Upper lobe of right lung (tissue), 1 donor: ENCODE measurements around the gene KIAA0232. TPM values are rescaled to one million over a fixed set of nuclear protein-coding genes. Genes with fewer than 3 reads are reported as not detected.

Experiments
- ATAC-seq: fragments of 200-7000 bp; cut with Tn5 transposase; one replicate; pipeline ENCODE4 v1.9.1; 2020; ENCODE audit warnings: mild to moderate bottlenecking, moderate library complexity
- DNase-seq: peaks from one replicate; pipeline ENCODE4 v3.0.0-alpha.2; 2020
- H3K27ac ChIP-seq: fragments of 200-600 bp; one replicate; pipeline ENCODE4 v1.8.0; 2022
- H3K27me3 ChIP-seq: fragments of 200-600 bp; one replicate; pipeline ENCODE4 v1.8.0; 2022; ENCODE audit warnings: mild to moderate bottlenecking
- H3K36me3 ChIP-seq: fragments of 200-600 bp; one replicate; pipeline ENCODE4 v1.8.0; 2022
- H3K4me1 ChIP-seq: fragments of 200-600 bp; one replicate; pipeline ENCODE4 v1.8.0; 2022
- H3K4me3 ChIP-seq: fragments of 200-600 bp; one replicate; pipeline ENCODE4 v1.8.0; 2022; ENCODE audit warnings: mild to moderate bottlenecking
- H3K9me3 ChIP-seq: fragments of 200-600 bp; one replicate; pipeline ENCODE4 v1.8.0; 2022
- intact Hi-C: fragments of 100-400 bp; cut with DNase I; formaldehyde crosslinking; loops from one replicate; pipeline ENCODE4 v1.11.0; 2022
- total RNA-seq: library from RNA; stranded (reverse); fragmentation: NEBNext Ultra II Directional; extraction: Animal tissue kit (Norgen Biotek cat#: 25700); gene quantifications from one replicate; pipeline ENCODE4 v1.2.1, GENCODE V29; 2021
- TF ChIP-seq, protein P1 (sequence below): fragments of 200-600 bp; IDR thresholded peaks from one replicate; pipeline ENCODE4 v1.8.0; 2022; ENCODE audit warnings: antibody characterized with exemption
- donor health status: DM: no; HTN: yes; CAD: no; lungs with severe emphysema.

Gene KIAA0232
- total RNA-seq, 1 donor from 2014 or later = 30.9 TPM

GRCh38 chr4:6845574-6845973 lies 63.0 kb downstream of the KIAA0232 start:
- DNase-seq (no peak), ATAC-seq (no peak)
- no peaks in the 10 kb centered on the region for H3K9me3 ChIP-seq
- no peaks in the 10 kb centered on the region for H3K27me3 ChIP-seq
- H3K27ac ChIP-seq = no peak overlapping the region
- no peak overlapping the region for H3K4me3 ChIP-seq
- TF ChIP-seq, protein P1, sequence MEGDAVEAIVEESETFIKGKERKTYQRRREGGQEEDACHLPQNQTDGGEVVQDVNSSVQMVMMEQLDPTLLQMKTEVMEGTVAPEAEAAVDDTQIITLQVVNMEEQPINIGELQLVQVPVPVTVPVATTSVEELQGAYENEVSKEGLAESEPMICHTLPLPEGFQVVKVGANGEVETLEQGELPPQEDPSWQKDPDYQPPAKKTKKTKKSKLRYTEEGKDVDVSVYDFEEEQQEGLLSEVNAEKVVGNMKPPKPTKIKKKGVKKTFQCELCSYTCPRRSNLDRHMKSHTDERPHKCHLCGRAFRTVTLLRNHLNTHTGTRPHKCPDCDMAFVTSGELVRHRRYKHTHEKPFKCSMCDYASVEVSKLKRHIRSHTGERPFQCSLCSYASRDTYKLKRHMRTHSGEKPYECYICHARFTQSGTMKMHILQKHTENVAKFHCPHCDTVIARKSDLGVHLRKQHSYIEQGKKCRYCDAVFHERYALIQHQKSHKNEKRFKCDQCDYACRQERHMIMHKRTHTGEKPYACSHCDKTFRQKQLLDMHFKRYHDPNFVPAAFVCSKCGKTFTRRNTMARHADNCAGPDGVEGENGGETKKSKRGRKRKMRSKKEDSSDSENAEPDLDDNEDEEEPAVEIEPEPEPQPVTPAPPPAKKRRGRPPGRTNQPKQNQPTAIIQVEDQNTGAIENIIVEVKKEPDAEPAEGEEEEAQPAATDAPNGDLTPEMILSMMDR = no peak
- H3K4me1 ChIP-seq = peaks cover 5% of the 10 kb centered on the region
- intact Hi-C loops = no loop called here
- peaks cover 25% of the 10 kb centered on the region for H3K36me3 ChIP-seq

DNA sequence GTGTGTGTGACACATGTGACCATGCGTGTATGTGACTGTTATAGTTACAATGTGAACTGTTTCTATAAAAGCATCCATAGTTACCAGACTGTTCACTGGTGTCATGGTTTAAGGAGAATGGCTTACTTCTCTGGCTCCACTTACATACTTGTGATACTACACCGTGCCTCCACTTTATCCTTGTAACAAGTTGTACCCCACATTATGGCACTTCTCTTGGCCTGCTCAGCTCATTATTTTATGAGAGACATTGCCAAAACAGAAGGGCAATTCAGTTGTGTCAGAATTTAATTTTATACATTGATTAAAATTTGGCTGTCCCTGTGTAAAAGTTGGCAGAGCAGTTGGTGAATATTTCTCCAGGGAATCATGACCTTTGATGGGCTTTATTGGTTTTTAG lies 64.7 kb downstream of the KIAA0232 start:
- Histone ChIP-seq H3K9me3 (no peaks in the 10 kb centered on the region), H3K36me3 (peaks cover 25% of the 10 kb centered on the region), H3K27me3 (no peaks in the 10 kb centered on the region), H3K4me1 (peaks cover 3% of the 10 kb centered on the region), H3K4me3 (no peak overlapping the region), H3K27ac (no peak overlapping the region)
- TF ChIP-seq, protein P1 = no peak
- no peak for DNase-seq
- no peak for ATAC-seq
- intact Hi-C loops = no loop called here

- TF ChIP-seq, protein P1 = no peak
- Histone ChIP-seq H3K4me3 (no peak overlapping the region), H3K27me3 (no peaks in the 10 kb centered on the region), H3K36me3 (peaks cover 18% of the 10 kb centered on the region), H3K4me1 (peaks cover 3% of the 10 kb centered on the region), H3K27ac (no peak overlapping the region), H3K9me3 (peaks cover 4% of the 10 kb centered on the region)
- ATAC-seq (no peak), DNase-seq (no peak)
- intact Hi-C loops = no loop called here
Measured at GRCh38 chr4:6848717-6849305, 66.3 kb downstream of the KIAA0232 start.

DNA sequence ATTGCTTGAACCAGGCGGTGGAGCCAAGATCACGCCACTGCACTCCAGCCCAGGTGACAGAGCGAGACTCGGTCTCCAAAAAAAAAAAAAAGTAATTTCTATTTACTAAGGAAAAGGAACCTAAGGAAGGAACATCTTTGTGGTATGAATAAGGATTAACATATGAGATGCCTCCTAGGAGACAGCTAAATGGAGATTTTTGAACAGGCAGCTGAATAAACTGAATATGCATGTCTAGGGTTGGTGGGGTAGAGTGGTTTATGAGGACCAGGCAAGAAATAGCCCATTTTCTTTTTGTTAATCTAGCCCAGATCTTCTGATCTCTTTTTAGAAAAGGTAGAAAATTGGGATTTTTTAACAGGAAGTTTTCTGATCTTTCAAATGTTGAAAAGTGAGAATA lies 67.2 kb downstream of the KIAA0232 start:
- peaks cover 7% of the 10 kb centered on the region for H3K4me1 ChIP-seq
- H3K27me3 ChIP-seq = no peaks in the 10 kb centered on the region
- intact Hi-C loops = no loop called here
- DNase-seq = no peak
- ATAC-seq = no peak
- no peak overlapping the region for H3K4me3 ChIP-seq
- peaks cover 4% of the 10 kb centered on the region for H3K9me3 ChIP-seq
- no peak overlapping the region for H3K27ac ChIP-seq
- TF ChIP-seq, protein P1 = no peak
- peaks cover 14% of the 10 kb centered on the region for H3K36me3 ChIP-seq

DNA sequence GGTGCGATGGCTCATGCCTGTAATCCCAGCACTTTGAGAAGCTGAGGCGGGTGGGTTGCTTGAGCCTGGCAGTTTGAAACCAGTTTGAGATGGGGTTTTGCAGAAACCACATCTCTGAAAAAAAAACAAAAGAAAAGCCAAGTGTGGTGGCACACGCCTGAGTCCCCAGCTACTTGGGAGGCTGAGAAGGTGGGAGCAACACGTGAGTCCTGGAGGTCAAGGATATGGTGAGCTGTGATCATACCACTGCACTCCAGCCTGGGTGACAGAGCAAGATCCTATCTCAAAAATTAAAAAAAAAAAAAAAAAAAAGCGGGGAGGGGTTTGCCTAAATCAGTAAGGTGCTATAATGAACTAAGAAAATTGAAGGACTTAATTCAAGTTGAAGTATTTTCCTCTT lies 68.9 kb downstream of the KIAA0232 start:
- Histone ChIP-seq H3K27me3 (no peaks in the 10 kb centered on the region), H3K27ac (no peak overlapping the region), H3K36me3 (peaks cover 3% of the 10 kb centered on the region), H3K9me3 (peaks cover 4% of the 10 kb centered on the region), H3K4me3 (no peak overlapping the region), H3K4me1 (peaks cover 6% of the 10 kb centered on the region)
- ATAC-seq (no peak), DNase-seq (no peak)
- intact Hi-C loops = no loop called here
- TF ChIP-seq, protein P1 = no peak

DNA sequence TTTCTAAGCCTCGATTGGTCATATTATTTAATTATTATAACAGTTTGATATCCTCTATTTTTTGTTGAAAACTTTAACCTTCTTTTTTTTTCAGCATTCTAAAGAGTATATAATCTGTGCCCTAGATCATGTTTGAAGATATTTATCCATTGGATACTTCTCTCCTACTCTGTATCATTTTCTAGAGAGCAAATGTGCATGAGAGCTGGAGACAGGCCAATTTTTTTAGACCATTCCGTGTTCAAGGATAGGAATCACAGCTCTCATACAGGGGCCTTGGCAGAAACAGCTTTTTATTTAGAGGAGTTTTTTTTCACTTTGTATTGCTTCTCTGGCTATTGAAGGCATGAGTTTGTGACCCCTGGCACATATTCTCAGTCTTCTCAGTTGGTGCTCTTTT lies 69.4 kb downstream of the KIAA0232 start:
- Histone ChIP-seq H3K36me3 (peaks cover 1% of the 10 kb centered on the region), H3K9me3 (peaks cover 4% of the 10 kb centered on the region), H3K27me3 (no peaks in the 10 kb centered on the region), H3K4me3 (no peak overlapping the region), H3K4me1 (peaks cover 4% of the 10 kb centered on the region), H3K27ac (no peak overlapping the region)
- TF ChIP-seq, protein P1 = no peak
- no peak for ATAC-seq
- intact Hi-C loops = no loop called here
- no peak for DNase-seq
